Measurements from ENCODE around the gene HOXA5. TPM values are rescaled to one million over a fixed set of nuclear protein-coding genes. Genes with fewer than 3 reads are reported as not detected.

The HOXA5 gene
- total RNA-seq, 1 experiment from 2014 or later = 7.4 TPM

GRCh38 chr7:27191161-27191731, 47.8 kb upstream of the HOXA5 start:
- H3K9me3 Mint-ChIP-seq (ENCODE audit: unreplicated experiment) = no peaks in the 10 kb centered on the region
- peaks cover 1% of the 10 kb centered on the region for H3K4me1 Mint-ChIP-seq (ENCODE audit: insufficient read depth, unreplicated experiment)
- H3K27me3 Mint-ChIP-seq (ENCODE audit: insufficient read depth, unreplicated experiment) = peaks cover 10% of the 10 kb centered on the region
- ChIA-PET CTCF (interaction anchor here (2.2 to 3.2 kb wide), 2 partner anchors 12 to 19 kb away, joined by 6 to 10 read pairs; no protein-coding TSS in a partner anchor), POLR2A (no interaction called here)
- no peaks in the 10 kb centered on the region for H3K36me3 Mint-ChIP-seq (ENCODE audit: insufficient read depth, unreplicated experiment)
- no peak for DNase-seq (ENCODE audit: unreplicated experiment)
- H3K27ac Mint-ChIP-seq (ENCODE audit: low read depth, unreplicated experiment) = no peak overlapping the region
- no peak overlapping the region for H3K4me3 Mint-ChIP-seq (ENCODE audit: unreplicated experiment)
- intact Hi-C loops (cut with micrococcal nuclease) = loop anchor here (10.0 kb wide), 1 partner anchor 1734 kb away; no protein-coding TSS in a partner anchor
- no TSS peak for BruUV-seq (replicated peaks)
- TF ChIP-seq CTCF (IDR thresholded peaks at IDR 0.05; ENCODE audit: unreplicated experiment) = no peak

- no peak overlapping the region for H3K27ac Mint-ChIP-seq (ENCODE audit: low read depth, unreplicated experiment)
- POLR2A ChIA-PET = no interaction called here
- no peaks in the 10 kb centered on the region for H3K9me3 Mint-ChIP-seq (ENCODE audit: unreplicated experiment)
- no peak for DNase-seq (ENCODE audit: unreplicated experiment)
- CTCF ChIA-PET = interaction anchor here (0.5 to 3.2 kb wide), 7 partner anchors 11 to 1006 kb away, joined by 3 to 10 read pairs (median 4); no protein-coding TSS in a partner anchor
- peaks cover 8% of the 10 kb centered on the region for H3K4me1 Mint-ChIP-seq (ENCODE audit: insufficient read depth, unreplicated experiment)
- intact Hi-C loops (cut with micrococcal nuclease) = loop anchor here (10.0 kb wide), 1 partner anchor 1735 kb away; no protein-coding TSS in a partner anchor
- no TSS peak for BruUV-seq (replicated peaks)
- H3K4me3 Mint-ChIP-seq (ENCODE audit: unreplicated experiment) = no peak overlapping the region
- H3K36me3 Mint-ChIP-seq (ENCODE audit: insufficient read depth, unreplicated experiment) = no peaks in the 10 kb centered on the region
- TF ChIP-seq CTCF (IDR thresholded peaks at IDR 0.05; ENCODE audit: unreplicated experiment) = no peak
- peaks cover 9% of the 10 kb centered on the region for H3K27me3 Mint-ChIP-seq (ENCODE audit: insufficient read depth, unreplicated experiment)
These were observed 46.7 kb upstream of the HOXA5 start for GRCh38 chr7:27189997-27190748.

- Mint-ChIP-seq H3K4me1 (ENCODE audit: insufficient read depth, unreplicated experiment) (peaks cover 14% of the 10 kb centered on the region), H3K4me3 (ENCODE audit: unreplicated experiment) (no peak overlapping the region), H3K27me3 (ENCODE audit: insufficient read depth, unreplicated experiment) (peaks cover 2% of the 10 kb centered on the region), H3K27ac (ENCODE audit: low read depth, unreplicated experiment) (no peak overlapping the region), H3K9me3 (ENCODE audit: unreplicated experiment) (no peaks in the 10 kb centered on the region), H3K36me3 (ENCODE audit: insufficient read depth, unreplicated experiment) (no peaks in the 10 kb centered on the region)
- TF ChIP-seq CTCF (IDR thresholded peaks at IDR 0.05; ENCODE audit: unreplicated experiment) = no peak
- no peak for DNase-seq (ENCODE audit: unreplicated experiment)
- intact Hi-C loops (cut with micrococcal nuclease) = no loop called here
- no TSS peak for BruUV-seq (replicated peaks)
- ChIA-PET POLR2A (no interaction called here), CTCF (interaction anchor here (0.5 to 2.2 kb wide), 5 partner anchors 18 to 414 kb away, joined by 3 to 6 read pairs (median 3); no protein-coding TSS in a partner anchor)
These were observed 46.0 kb upstream of the HOXA5 start for GRCh38 chr7:27189295-27189996.

All from MCF 10A (cell line).